HepG2 (cell line): ENCODE data around the gene FUCA1. TPM values are rescaled to one million over a fixed set of nuclear protein-coding genes. Genes with fewer than 3 reads are reported as not detected.

Experiments
- ATAC-seq: fragments of 200-7000 bp; cut with Tn5 transposase; 3 replicates; pipeline ENCODE4 v1.9.1; 2020; ENCODE audit warnings: mild to moderate bottlenecking, moderate library complexity
- BruUV-seq: library from RNA; stranded (reverse); fragments of 400-500 nt; replicated peaks from 2 replicates; lab custom pipeline; 2021; lab: Mats Ljungman, UMichigan
- CTCF ChIA-PET: fragments of 300-600 bp; formaldehyde crosslinking; extraction: SDS; loops from one replicate; lab custom pipeline; 2021; ENCODE audit warnings: low total read pairs, inconsistent platforms, low intra/inter-chr PET ratio; lab: Yijun Ruan, JAX
- POLR2A ChIA-PET: fragments of 350-600 bp; sonication (Branson Sonifier 250); formaldehyde crosslinking; loops from one replicate; lab custom pipeline; 2020; ENCODE audit warnings: antibody characterized with exemption, inconsistent platforms; lab: Yijun Ruan, JAX
- DNase-seq: peaks from one replicate; pipeline ENCODE4 v3.0.0-alpha.2; 2015; ENCODE audit warnings: low spot score
- FAIRE-seq: peaks from 3 replicates; lab custom pipeline; 2011; peaks lifted over from hg19 to GRCh38; lab: Jason Lieb, UNC
- H2AFZ ChIP-seq: one replicate; pipeline ENCODE4 v1.6.1; 2011; ENCODE audit warnings: low read length, inconsistent platforms
- H3K27ac ChIP-seq: fragments of 300-600 bp; 3 replicates; pipeline ENCODE4 v1.8.0; 2011; ENCODE audit warnings: mixed run types, mild to moderate bottlenecking, mixed read lengths, low read length, inconsistent platforms; ENCODE audit not compliant: insufficient read depth; ENCODE audit errors: extremely low read length
- H3K27me3 ChIP-seq, 2 experiments: fragments of 200-600 bp in 1 of 2; 2 replicates in 1 of 2; 3 replicates in 1 of 2; pipeline versions ENCODE4 v1.6.0 to v1.8.0; 2011; ENCODE audit warnings: low read length in 2 of 2, mild to moderate bottlenecking in 2 of 2, moderate library complexity in 2 of 2, inconsistent platforms in 1 of 2; ENCODE audit not compliant: insufficient read depth in 2 of 2, control insufficient read depth in 1 of 2
- H3K36me3 ChIP-seq, 2 experiments: fragments of 200-600 bp in 1 of 2; replicated peaks in 1 of 2; 2 replicates in 1 of 2; 3 replicates in 1 of 2; pipeline versions ENCODE4 v1.5.1 to v1.8.0; 2011; ENCODE audit warnings: low read length in 2 of 2, inconsistent platforms in 1 of 2; ENCODE audit not compliant: insufficient read depth in 2 of 2, control insufficient read depth in 1 of 2
- H3K4me1 ChIP-seq: 2 replicates; pipeline ENCODE4 v1.5.1; 2012; ENCODE audit warnings: low read length, inconsistent platforms; ENCODE audit not compliant: insufficient read depth
- H3K4me2 ChIP-seq: 2 replicates; pipeline ENCODE4 v1.6.0; 2011; ENCODE audit warnings: low read depth, low read length, inconsistent platforms
- H3K4me3 ChIP-seq, 3 experiments: fragments of 200-600 bp in 1 of 3; sonication (generic), shearing (Covaris generic) in 1 of 3; replicated peaks in 1 of 3; 2 replicates each; pipeline ENCODE4 v1.5.1; 2011 to 2016; ENCODE audit warnings: low read length in 3 of 3, inconsistent platforms in 2 of 3, low read depth in 2 of 3, mild to moderate bottlenecking in 2 of 3, control low read depth in 1 of 3, mixed read lengths in 1 of 3; ENCODE audit not compliant: insufficient read depth in 1 of 3
- H3K79me2 ChIP-seq: one replicate; pipeline ENCODE4 v1.6.1; 2011; ENCODE audit warnings: low read length, inconsistent platforms; ENCODE audit not compliant: insufficient read depth
- H3K9ac ChIP-seq: 2 replicates; pipeline ENCODE4 v1.6.0; 2011; ENCODE audit warnings: mild to moderate bottlenecking, low read depth, low read length, inconsistent platforms; ENCODE audit not compliant: insufficient read depth
- H3K9me3 ChIP-seq: 2 replicates; pipeline ENCODE4 v1.5.1; 2012; ENCODE audit warnings: mild to moderate bottlenecking, low read length
- H4K20me1 ChIP-seq: 2 replicates; pipeline ENCODE4 v1.6.0; 2011; ENCODE audit warnings: inconsistent platforms, mild to moderate bottlenecking, low read length, moderate library complexity; ENCODE audit not compliant: insufficient read depth
- ATF4 ChIP-seq, 2 experiments: fragments of 450-650 bp in 1 of 2; sonication (generic) in 1 of 2; formaldehyde crosslinking; IDR thresholded peaks; 2 replicates each; pipeline versions ENCODE4 v1.5.0 to v1.8.0; 2020 to 2022; ENCODE audit warnings: mild to moderate bottlenecking in 1 of 2, missing genetic modification reagents in 1 of 2
- FOSL1 ChIP-seq: sonication (generic); formaldehyde crosslinking; IDR thresholded peaks from 2 replicates; pipeline ENCODE4 v1.9.0; 2021; ENCODE audit warnings: missing genetic modification reagents, borderline replicate concordance
- IRF9 ChIP-seq: sonication (generic); formaldehyde crosslinking; IDR thresholded peaks from 2 replicates; pipeline ENCODE4 v1.8.0; 2022; ENCODE audit warnings: missing genetic modification reagents, mild to moderate bottlenecking, borderline replicate concordance
- POLR2AphosphoS2 ChIP-seq: IDR thresholded peaks from 2 replicates; pipeline ENCODE4 v1.6.1; 2011; ENCODE audit warnings: low read depth, low read length, improper control_type of control experiment
- RAD51 ChIP-seq: fragments of 450-650 bp; IDR thresholded peaks from 2 replicates; pipeline ENCODE4 v1.6.1; 2016; ENCODE audit warnings: borderline replicate concordance
- SAFB2 ChIP-seq: sonication (generic); formaldehyde crosslinking; IDR thresholded peaks from 2 replicates; pipeline ENCODE4 v1.5.1; 2020; ENCODE audit warnings: missing genetic modification reagents, low read depth, mild to moderate bottlenecking, borderline replicate concordance
- TBX3 ChIP-seq: fragments of 450-650 bp; IDR thresholded peaks from 2 replicates; pipeline ENCODE4 v1.6.1; 2017; ENCODE audit warnings: antibody characterized with exemption, mild to moderate bottlenecking, inconsistent platforms, borderline replicate concordance
- ZBTB2 ChIP-seq: sonication (generic); formaldehyde crosslinking; IDR thresholded peaks from 2 replicates; pipeline ENCODE4 v1.8.0; 2022; ENCODE audit warnings: low read depth, missing genetic modification reagents
- ZNF510 ChIP-seq: sonication (generic); formaldehyde crosslinking; IDR thresholded peaks from 2 replicates; pipeline ENCODE4 v1.4.0; 2020; ENCODE audit warnings: low read depth, mild to moderate bottlenecking, missing genetic modification reagents
- ZNF546 ChIP-seq: sonication (generic); formaldehyde crosslinking; conservative IDR thresholded peaks from 2 replicates; pipeline ENCODE4 v1.8.1; 2023; ENCODE audit warnings: mild to moderate bottlenecking, missing genetic modification reagents
- ZNF737 ChIP-seq: sonication (generic); formaldehyde crosslinking; IDR thresholded peaks from 2 replicates; pipeline ENCODE4 v1.5.0; 2020; ENCODE audit warnings: missing genetic modification reagents, mild to moderate bottlenecking, borderline replicate concordance
- WGBS: methylation state at CpG from one replicate; pipeline ENCODE4 v1.1.6; 2017; ENCODE audit warnings: low lambda C conversion rate; 5-methylcytosine and 5-hydroxymethylcytosine counted together
- in situ Hi-C: cut with HindIII; loops from 2 replicates; pipeline ENCODE4 v1.10.0; 2017; ENCODE audit warnings: low pct_unique_long_range_greater_than_20kb; ENCODE audit not compliant: extremely low pct_ligation_motif_present
- intact Hi-C: fragments of 100-400 bp; cut with micrococcal nuclease; formaldehyde crosslinking; loops from one replicate; pipeline ENCODE4 v1.10.0; 2022; ENCODE audit not compliant: unreplicated experiment
- polyA plus RNA-seq, 8 experiments: library from polyadenylated mRNA; depleted of rRNA in 3 of 8; stranded (reverse) in 7 of 8; unstranded in 1 of 8; fragments of >200 nt; fragmentation: Illumina TruSeq in 4 of 8; extraction: Trizol in 4 of 8; gene quantifications; 2 replicates each; pipeline versions ENCODE4 v1.2.1 to v1.2.3, GENCODE V29; 2011 to 2016; ENCODE audit warnings: low read depth in 4 of 8, missing spikeins in 1 of 8, mixed read lengths in 1 of 8; ENCODE audit not compliant: insufficient read depth in 1 of 8
- total RNA-seq, 5 experiments: library from RNA; depleted of rRNA; stranded (reverse); fragments of >200 nt; fragmentation: Illumina TruSeq; extraction: Trizol; gene quantifications; 2 replicates each; pipeline ENCODE4 v1.2.3, GENCODE V29; 2016; ENCODE audit warnings: low read depth in 1 of 5

FUCA1 gene
- total and polyA plus RNA-seq, 2 of the 13 experiments (the other 11 are each of a cell fraction or from before 2014, with no cell fraction given), result 32.7 to 33.6 TPM

GRCh38 chr1:23895993-23896392, 27.9 kb upstream of the FUCA1 start:
- H3K27ac ChIP-seq, result no peak overlapping the region
- TF ChIP-seq ATF4 (CRISPR knock-in tag; IDR thresholded peaks at IDR 0.05) (no peak), FOSL1 (CRISPR knock-in tag) (no peak), TBX3 (no peak), IRF9 (no peak), RAD51 (no peak), POLR2AphosphoS2 (no peak), ZNF737 (CRISPR knock-in tag) (no peak), ZNF546 (CRISPR knock-in tag) (no peak), SAFB2 (CRISPR knock-in tag) (no peak), ZNF510 (CRISPR knock-in tag) (no peak), ZBTB2 (CRISPR knock-in tag) (no peak)
- TF ChIP-seq, all 625 proteins: peak for 0
- no peak for DNase-seq
- H3K9me3 ChIP-seq, result no peaks in the 10 kb centered on the region
- ChIA-PET CTCF (no interaction called here), POLR2A (no interaction called here)
- intact Hi-C loops (no loop called here), in situ Hi-C loops (no loop called here)
- H2AFZ ChIP-seq, result no peak overlapping the region
- no peak overlapping the region for H3K4me2 ChIP-seq
- H3K4me1 ChIP-seq, result no peaks in the 10 kb centered on the region
- no peaks in the 10 kb centered on the region for H3K36me3 ChIP-seq
- H4K20me1 ChIP-seq, result no peaks in the 10 kb centered on the region
- H3K4me3 ChIP-seq, result no peak overlapping the region
- H3K9ac ChIP-seq, result no peak overlapping the region
- no peaks in the 10 kb centered on the region for H3K79me2 ChIP-seq
- H3K27me3 ChIP-seq, result peaks cover 3 to 10% of the 10 kb centered on the region in 2 experiments; a peak in 2 of 5 replicates
- WGBS, result 13% methylated on average over 4 of the region's 4 CpGs
- BruUV-seq, result no TSS peak
- no peak for FAIRE-seq
- ATAC-seq, result no peak
